ENCODE data around the gene DENND10. TPM values are rescaled to one million over a fixed set of nuclear protein-coding genes. Genes with fewer than 3 reads are reported as not detected.
A peak's percentile ranks its signal among the peaks of the same experiment; 100 is the strongest.
"Not testable (repeated sequence)": the region's sequence is repeated elsewhere in the genome, so short reads cannot be mapped to it uniquely, and the experiment has no call there.

The DENND10 gene
- total RNA-seq, 1 donor from 2014 or later, result 41.5 TPM

DNA sequence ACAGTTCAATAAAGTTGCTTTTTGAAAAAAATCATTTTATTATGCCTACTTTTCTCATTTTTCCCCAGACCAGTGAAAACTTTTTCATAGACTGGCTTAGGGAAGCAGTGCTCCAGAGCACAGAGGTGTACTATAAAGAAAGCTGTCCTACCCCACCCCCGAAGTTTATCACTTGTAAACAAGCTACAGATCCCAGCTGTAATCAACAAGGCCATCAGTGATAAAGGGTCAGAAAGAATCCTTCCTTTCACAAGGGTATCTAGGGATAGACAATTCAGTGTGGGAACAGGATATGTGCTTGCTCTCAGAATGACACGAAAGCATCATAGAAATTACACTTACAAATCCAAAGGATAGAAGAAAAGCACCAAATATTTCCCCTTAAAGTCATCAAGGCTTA lies 70.2 kb downstream of the DENND10 start:
- TF ChIP-seq, protein P1, sequence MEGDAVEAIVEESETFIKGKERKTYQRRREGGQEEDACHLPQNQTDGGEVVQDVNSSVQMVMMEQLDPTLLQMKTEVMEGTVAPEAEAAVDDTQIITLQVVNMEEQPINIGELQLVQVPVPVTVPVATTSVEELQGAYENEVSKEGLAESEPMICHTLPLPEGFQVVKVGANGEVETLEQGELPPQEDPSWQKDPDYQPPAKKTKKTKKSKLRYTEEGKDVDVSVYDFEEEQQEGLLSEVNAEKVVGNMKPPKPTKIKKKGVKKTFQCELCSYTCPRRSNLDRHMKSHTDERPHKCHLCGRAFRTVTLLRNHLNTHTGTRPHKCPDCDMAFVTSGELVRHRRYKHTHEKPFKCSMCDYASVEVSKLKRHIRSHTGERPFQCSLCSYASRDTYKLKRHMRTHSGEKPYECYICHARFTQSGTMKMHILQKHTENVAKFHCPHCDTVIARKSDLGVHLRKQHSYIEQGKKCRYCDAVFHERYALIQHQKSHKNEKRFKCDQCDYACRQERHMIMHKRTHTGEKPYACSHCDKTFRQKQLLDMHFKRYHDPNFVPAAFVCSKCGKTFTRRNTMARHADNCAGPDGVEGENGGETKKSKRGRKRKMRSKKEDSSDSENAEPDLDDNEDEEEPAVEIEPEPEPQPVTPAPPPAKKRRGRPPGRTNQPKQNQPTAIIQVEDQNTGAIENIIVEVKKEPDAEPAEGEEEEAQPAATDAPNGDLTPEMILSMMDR (conservative IDR thresholded peaks at IDR 0.05; ENCODE audit: low read depth, low read length), result no peak
- no peak overlapping the region for H3K4me3 ChIP-seq (ENCODE audit: low read depth, low read length)
- DNase-seq (ENCODE audit: low read depth), result no peak

DNA sequence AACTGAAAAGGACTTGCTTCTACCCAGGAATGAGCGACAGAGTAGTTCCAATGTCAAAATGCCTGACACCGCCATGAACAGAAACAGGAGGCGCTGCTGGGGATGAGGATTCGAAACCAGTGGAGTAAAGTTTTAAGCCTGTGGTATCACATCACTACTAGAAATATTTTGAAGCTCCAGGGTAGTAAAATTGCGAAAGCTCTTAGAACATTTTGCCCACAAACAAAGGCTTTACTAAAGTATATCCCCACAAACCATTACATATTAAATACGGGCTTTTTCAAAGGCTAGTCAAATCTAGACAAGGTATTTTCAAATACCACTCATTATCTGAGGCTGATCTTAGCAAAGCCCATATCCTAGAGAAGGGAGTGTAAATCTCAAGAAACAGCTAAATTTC lies 72.3 kb downstream of the DENND10 start:
- TF ChIP-seq, protein P1 (conservative IDR thresholded peaks at IDR 0.05; ENCODE audit: low read depth, low read length), result no peak
- no peak for DNase-seq (ENCODE audit: low read depth)
- no peak overlapping the region for H3K4me3 ChIP-seq (ENCODE audit: low read depth, low read length)

DNA sequence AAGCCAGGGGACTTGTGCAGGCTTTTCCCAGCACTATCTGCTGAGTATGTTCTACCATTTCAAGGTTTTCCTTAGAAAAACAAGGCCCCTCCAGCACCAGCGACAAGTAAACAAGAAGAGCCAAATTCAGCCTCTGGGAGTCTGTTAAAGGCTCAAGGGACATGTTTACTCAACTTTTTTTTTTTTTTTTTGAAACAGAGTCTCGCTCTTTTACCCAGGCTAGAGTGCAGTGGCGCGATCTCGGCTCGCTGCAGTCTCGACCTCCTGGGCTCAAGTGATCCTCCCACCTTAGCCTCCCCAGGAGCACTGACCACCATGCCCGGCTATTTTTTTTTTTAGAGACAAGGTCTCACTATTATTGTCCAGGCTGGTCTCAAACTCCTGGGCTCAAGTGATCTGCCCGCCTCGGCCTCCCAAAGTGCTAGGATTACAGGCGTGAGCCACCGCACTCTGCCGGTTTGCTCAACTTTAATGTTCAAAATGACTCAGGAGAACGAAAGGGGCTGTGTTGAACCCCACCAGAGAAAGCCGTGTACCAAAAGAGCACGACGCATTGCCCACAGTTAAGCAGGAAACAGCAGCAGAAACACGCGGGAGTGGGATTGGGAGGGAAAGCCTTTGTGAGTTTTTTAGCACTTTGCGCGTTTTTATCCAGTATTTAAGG lies 73.9 kb downstream of the DENND10 start:
- H3K4me3 ChIP-seq (ENCODE audit: low read depth, low read length), result peak overlapping the region; percentile 86
- TF ChIP-seq, protein P1 (conservative IDR thresholded peaks at IDR 0.05; ENCODE audit: low read depth, low read length), result no peak
- no peak for DNase-seq (ENCODE audit: low read depth)

DNA sequence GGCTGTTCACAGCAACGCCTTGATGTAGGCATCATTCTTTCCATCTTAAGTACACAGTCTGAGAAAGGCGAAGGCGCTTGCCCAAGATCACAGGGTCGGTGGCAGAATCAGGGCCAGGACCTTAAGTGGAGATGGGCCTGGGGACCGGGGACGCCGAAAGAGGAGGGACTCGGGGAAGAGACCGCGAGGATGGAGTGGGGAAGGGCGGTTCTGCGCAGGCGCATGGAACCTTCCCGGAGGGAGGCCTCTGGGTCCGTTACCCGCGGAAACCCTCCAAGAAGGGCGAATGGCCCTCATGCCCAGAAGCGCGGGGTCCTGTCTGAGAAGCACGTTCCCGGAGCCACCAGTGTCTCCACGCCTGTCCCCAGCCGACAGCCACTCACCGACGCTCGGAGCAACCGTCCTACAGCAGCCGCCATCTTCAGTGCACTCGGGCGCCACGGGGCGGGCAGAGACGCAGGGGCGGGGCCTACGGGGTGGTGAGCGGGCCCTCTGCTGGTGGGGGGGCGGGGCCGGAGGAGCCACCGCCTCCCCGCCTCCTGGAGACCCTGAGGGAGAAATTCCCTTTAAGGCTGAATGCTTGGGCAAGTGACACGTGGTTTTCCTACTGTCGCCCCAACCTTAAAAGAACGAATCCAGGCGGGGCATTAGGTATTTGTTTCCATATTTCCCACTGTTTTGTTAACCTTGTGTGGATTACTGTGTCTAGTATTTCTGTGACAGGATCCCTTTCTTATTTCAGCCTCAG lies 74.6 kb downstream of the DENND10 start, which contains the start of gene PRDX3:
PRDX3 (minus strand) TSS at position 441 of the 748 bp plus-strand sequence; CDS start at position 419, 22 bp downstream.
- TF ChIP-seq, protein P1 (conservative IDR thresholded peaks at IDR 0.05; ENCODE audit: low read depth, low read length), result no peak
- H3K4me3 ChIP-seq (ENCODE audit: low read depth, low read length), result peak within 1 kb of the TSS; percentile 86
- DNase-seq (ENCODE audit: low read depth), result no peak

DNA sequence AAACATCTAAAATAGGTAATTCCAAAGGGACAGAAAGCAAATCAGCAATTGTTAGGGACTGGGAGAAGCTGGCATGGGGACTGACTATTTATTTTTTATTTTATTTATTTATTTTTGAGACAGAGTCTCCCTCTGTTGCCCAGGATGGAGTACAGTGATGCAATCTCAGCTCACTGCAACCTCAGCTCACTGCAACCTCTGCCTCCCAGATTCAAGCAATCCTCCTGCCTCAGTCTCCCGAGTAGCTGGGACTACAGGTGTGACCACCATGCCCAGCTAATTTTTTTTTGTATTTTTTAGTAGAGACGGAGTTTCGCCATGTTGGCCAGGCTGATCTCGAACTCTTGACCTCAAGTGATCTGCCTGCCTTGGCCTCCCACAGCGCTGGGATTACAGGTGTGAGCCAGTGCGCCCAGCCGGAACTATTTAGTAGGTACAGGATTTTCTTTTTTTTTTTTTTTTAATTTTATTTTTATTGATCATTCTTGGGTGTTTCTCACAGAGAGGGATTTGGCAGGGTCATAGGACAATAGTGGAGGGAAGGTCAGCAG lies 77.0 kb downstream of the DENND10 start:
- DNase-seq (ENCODE audit: low read depth); H3K4me3 ChIP-seq (ENCODE audit: low read depth, low read length): not testable (repeated sequence)

DNA sequence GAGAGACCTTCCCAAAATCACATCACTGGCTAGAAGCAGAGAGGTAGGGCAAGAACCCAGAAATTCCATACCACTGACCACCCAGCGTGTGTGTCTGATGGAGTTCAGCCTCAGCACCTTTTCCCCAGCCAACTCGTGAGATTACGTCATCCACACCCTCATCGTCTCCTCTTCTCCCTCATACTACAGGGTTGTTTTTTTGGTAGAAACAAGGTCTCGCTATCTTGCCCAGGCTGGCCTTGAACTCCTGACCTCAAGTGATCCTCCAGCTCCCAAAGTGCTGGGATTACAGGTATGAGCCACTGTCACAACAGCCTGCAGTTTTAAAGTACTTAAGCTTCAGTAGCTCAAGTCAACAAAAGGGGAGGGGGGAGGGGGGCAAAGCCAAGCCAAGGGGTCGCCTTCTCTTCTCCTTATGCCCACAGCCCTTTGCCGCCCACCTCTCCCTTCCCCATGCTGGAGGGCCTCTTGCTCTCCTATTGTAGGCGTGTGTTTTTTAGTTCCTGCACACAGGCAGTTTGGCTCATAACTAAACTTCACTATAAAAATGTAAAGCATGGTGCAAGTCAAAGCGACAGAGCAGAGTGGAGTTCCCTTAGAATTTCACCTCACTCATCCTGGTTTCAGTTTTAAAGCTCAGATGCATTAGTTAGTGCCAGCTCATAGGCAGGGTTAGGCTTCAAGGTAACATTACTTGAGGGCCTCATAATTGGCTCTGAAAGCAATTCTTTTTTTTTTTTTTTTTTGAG lies 79.9 kb downstream of the DENND10 start:
- TF ChIP-seq, protein P1 (conservative IDR thresholded peaks at IDR 0.05; ENCODE audit: low read depth, low read length), result no peak
- no peak for DNase-seq (ENCODE audit: low read depth)
- H3K4me3 ChIP-seq (ENCODE audit: low read depth, low read length), result no peak overlapping the region

Other genes starting within 250 kb of the DENND10 start
- 3.9 and 8.0 TPM in 2 replicates for gene NANOS1, start 74.4 kb upstream of the DENND10 start, total RNA-seq
- gene EIF3A, start 23.3 kb upstream of the DENND10 start, total RNA-seq, result 94.3 and 102 TPM in 2 replicates
- 17.1 and 28.9 TPM in 2 replicates for gene SFXN4, start 61.6 kb downstream of the DENND10 start, total RNA-seq
- 267 and 296 TPM in 2 replicates for gene PRDX3, start 74.7 kb downstream of the DENND10 start, total RNA-seq
- gene GRK5, start 103.5 kb downstream of the DENND10 start, total RNA-seq, result 2.5 and 2.8 TPM in 2 replicates

Measured in epithelial cell of proximal tubule (primary cell).